OCI-LY7 (cell line): ENCODE measurements around the gene BACE1. TPM values are rescaled to one million over a fixed set of nuclear protein-coding genes. Genes with fewer than 3 reads are reported as not detected.

Experiments
- BruUV-seq: library from RNA; stranded (reverse); fragments of 400-500 nt; replicated peaks from 2 replicates; lab custom pipeline; 2021; lab: Mats Ljungman, UMichigan
- CTCF ChIA-PET: fragments of 300-600 bp; sonication (Branson Sonifier 250); formaldehyde crosslinking; loops from one replicate; lab custom pipeline; 2022; ENCODE audit warnings: antibody characterized with exemption; ENCODE audit not compliant: unreplicated experiment; lab: Charles Lee
- POLR2A ChIA-PET: fragments of 300-600 bp; sonication (Branson Sonifier 250); formaldehyde crosslinking; loops from one replicate; lab custom pipeline; 2022; ENCODE audit warnings: antibody characterized with exemption; lab: Charles Lee
- DNase-seq: peaks from one replicate; pipeline ENCODE4 v3.0.0-alpha.2; 2015; ENCODE audit warnings: low spot score
- H2AFZ ChIP-seq: fragments of 200-600 bp; sonication (generic), shearing (Covaris generic); 2 replicates; pipeline ENCODE4 v1.6.1; 2014; ENCODE audit warnings: mild to moderate bottlenecking, antibody characterized with exemption, low read length, moderate library complexity
- H3K27ac ChIP-seq: fragments of 200-600 bp; sonication (generic); 2 replicates; pipeline ENCODE4 v1.5.1; 2014; ENCODE audit warnings: mixed run types, low read depth, mild to moderate bottlenecking, moderate library complexity, low read length, inconsistent platforms; ENCODE audit not compliant: poor library complexity, severe bottlenecking
- H3K36me3 ChIP-seq: fragments of 200-600 bp; sonication (generic); 2 replicates; pipeline ENCODE4 v1.6.1; 2014; ENCODE audit warnings: mild to moderate bottlenecking, antibody characterized with exemption, low read length, moderate library complexity, mixed read lengths; ENCODE audit not compliant: insufficient read depth
- H3K4me1 ChIP-seq: fragments of 200-600 bp; sonication (generic); 2 replicates; pipeline ENCODE4 v1.5.1; 2014; ENCODE audit warnings: mild to moderate bottlenecking, low read length; ENCODE audit not compliant: insufficient read depth, poor library complexity, severe bottlenecking
- H3K4me2 ChIP-seq: fragments of 200-600 bp; sonication (generic); 2 replicates; pipeline ENCODE4 v1.6.1; 2014; ENCODE audit warnings: mild to moderate bottlenecking, low read length
- H3K4me3 ChIP-seq: fragments of 200-600 bp; sonication (generic); 2 replicates; pipeline ENCODE4 v1.5.1; 2014; ENCODE audit warnings: mild to moderate bottlenecking, low read depth, low read length; ENCODE audit not compliant: poor library complexity, severe bottlenecking
- H3K79me2 ChIP-seq: fragments of 200-600 bp; sonication (generic); 2 replicates; pipeline ENCODE4 v1.6.1; 2016; ENCODE audit warnings: low read depth, mild to moderate bottlenecking, low read length, moderate library complexity, mixed read lengths; ENCODE audit not compliant: insufficient read depth
- H3K9me2 ChIP-seq: fragments of 200-600 bp; sonication (generic); 2 replicates; pipeline ENCODE4 v1.6.1; 2016; ENCODE audit warnings: mild to moderate bottlenecking, low read length, mixed read lengths; ENCODE audit not compliant: insufficient read depth
- H3K9me3 ChIP-seq: fragments of 200-600 bp; sonication (generic); 2 replicates; pipeline ENCODE4 v1.6.1; 2014; ENCODE audit warnings: mild to moderate bottlenecking, mixed run types, low read length, mixed read lengths
- H4K20me1 ChIP-seq: fragments of 200-600 bp; sonication (generic); 2 replicates; pipeline ENCODE4 v1.6.1; 2014; ENCODE audit warnings: mild to moderate bottlenecking, antibody characterized with exemption, low read length, moderate library complexity, mixed read lengths; ENCODE audit not compliant: insufficient read depth
- CTCF ChIP-seq: fragments of 200-600 bp; sonication (generic); conservative IDR thresholded peaks from 2 replicates; pipeline ENCODE4 v1.5.1; 2014; ENCODE audit warnings: mild to moderate bottlenecking, antibody characterized with exemption, low read length, moderate library complexity, mixed read lengths
- EZH2phosphoT487 ChIP-seq: fragments of 200-600 bp; sonication (generic); IDR thresholded peaks from 2 replicates; pipeline ENCODE4 v1.6.1; 2018; ENCODE audit warnings: low read depth, borderline replicate concordance, mild to moderate bottlenecking, mixed run types, antibody characterized with exemption, low read length, moderate library complexity, mixed read lengths
- intact Hi-C: fragments of 100-400 bp; cut with micrococcal nuclease; formaldehyde crosslinking; loops from one replicate; pipeline ENCODE4 v1.10.0; 2022; ENCODE audit not compliant: unreplicated experiment
- total RNA-seq, 2 experiments: library from RNA; depleted of rRNA in 1 of 2; stranded (reverse); fragments of >200 nt in 1 of 2; shearing (Covaris generic) in 1 of 2; gene quantifications; 2 replicates each; pipeline ENCODE4 v1.2.3, GENCODE V29; 2014 to 2022

Gene BACE1
- total RNA-seq, 2 experiments from 2014 or later, result not detected

GRCh38 chr11:117300283-117300663 lies 15.8 kb downstream of the BACE1 start:
- no TSS peak for BruUV-seq
- Histone ChIP-seq H3K4me3 (no peak overlapping the region), H4K20me1 (no peaks in the 10 kb centered on the region), H3K4me1 (no peaks in the 10 kb centered on the region), H3K36me3 (no peaks in the 10 kb centered on the region), H3K79me2 (no peaks in the 10 kb centered on the region), H3K9me3 (no peaks in the 10 kb centered on the region), H2AFZ (no peak overlapping the region), H3K4me2 (no peak overlapping the region), H3K9me2 (no peaks in the 10 kb centered on the region), H3K27ac (no peak overlapping the region)
- no peak for DNase-seq
- intact Hi-C loops, result no loop called here
- CTCF ChIA-PET, result no interaction called here
- POLR2A ChIA-PET, result interaction anchor here (0.5 kb wide), 1 partner anchor 54 kb away, joined by 3 read pairs; no protein-coding TSS in a partner anchor
- TF ChIP-seq CTCF (no peak), EZH2phosphoT487 (no peak)

- TF ChIP-seq EZH2phosphoT487 (no peak), CTCF (no peak)
- H3K9me3 ChIP-seq, result no peaks in the 10 kb centered on the region
- no peak overlapping the region for H3K4me3 ChIP-seq
- H2AFZ ChIP-seq, result no peak overlapping the region
- CTCF ChIA-PET, result no interaction called here
- intact Hi-C loops, result no loop called here
- POLR2A ChIA-PET, result interaction anchor here (0.5 kb wide), 1 partner anchor 54 kb away, joined by 3 read pairs; no protein-coding TSS in a partner anchor
- H3K4me1 ChIP-seq, result no peaks in the 10 kb centered on the region
- H4K20me1 ChIP-seq, result no peaks in the 10 kb centered on the region
- no TSS peak for BruUV-seq
- no peak overlapping the region for H3K4me2 ChIP-seq
- no peaks in the 10 kb centered on the region for H3K9me2 ChIP-seq
- H3K79me2 ChIP-seq, result no peaks in the 10 kb centered on the region
- DNase-seq, result no peak
- no peak overlapping the region for H3K27ac ChIP-seq
- no peaks in the 10 kb centered on the region for H3K36me3 ChIP-seq
Measured at GRCh38 chr11:117299351-117300282, 16.4 kb downstream of the BACE1 start.

GRCh38 chr11:117298195-117298594 lies 17.9 kb downstream of the BACE1 start:
- H3K4me1 ChIP-seq, result no peaks in the 10 kb centered on the region
- H3K4me2 ChIP-seq, result no peak overlapping the region
- intact Hi-C loops, result no loop called here
- H2AFZ ChIP-seq, result no peak overlapping the region
- no peaks in the 10 kb centered on the region for H3K79me2 ChIP-seq
- POLR2A ChIA-PET, result interaction anchor here (0.6 kb wide), 1 partner anchor 601 kb away, joined by 3 read pairs; no protein-coding TSS in a partner anchor
- TF ChIP-seq EZH2phosphoT487, result no peak
- no peak for TF ChIP-seq CTCF
- H3K4me3 ChIP-seq, result no peak overlapping the region
- BruUV-seq, result no TSS peak
- no peak for DNase-seq
- H3K9me3 ChIP-seq, result no peaks in the 10 kb centered on the region
- H3K36me3 ChIP-seq, result no peaks in the 10 kb centered on the region
- H3K27ac ChIP-seq, result no peak overlapping the region
- no peaks in the 10 kb centered on the region for H3K9me2 ChIP-seq
- CTCF ChIA-PET, result no interaction called here
- H4K20me1 ChIP-seq, result no peaks in the 10 kb centered on the region
